ENCODE data around the gene CACNA1B. TPM values are rescaled to one million over a fixed set of nuclear protein-coding genes. Genes with fewer than 3 reads are reported as not detected.
A peak's percentile ranks its signal among the peaks of the same experiment; 100 is the strongest.
"Not testable (repeated sequence)": the region's sequence is repeated elsewhere in the genome, so short reads cannot be mapped to it uniquely, and the experiment has no call there.

CACNA1B gene
- total RNA-seq, 1 donor from 2014 or later: not detected

GRCh38 chr9:138120511-138121437, 243.2 kb downstream of the CACNA1B start:
- no peaks in the 10 kb centered on the region for H3K27me3 ChIP-seq (ENCODE audit: control insufficient read depth, insufficient read depth, low read length)
- H3K4me3 ChIP-seq (ENCODE audit: low read depth, low read length): no peak overlapping the region
- FAIRE-seq (no peak), DNase-seq (ENCODE audit: low read depth) (no peak)
- no peaks in the 10 kb centered on the region for H3K36me3 ChIP-seq (ENCODE audit: control insufficient read depth, insufficient read depth, low read length)
- TF ChIP-seq CTCF (IDR thresholded peaks at IDR 0.05; ENCODE audit: insufficient read depth, low read length, severe bottlenecking): no peak

GRCh38 chr9:138121438-138122050, 244.0 kb downstream of the CACNA1B start:
- DNase-seq (ENCODE audit: low read depth): no peak
- no peak overlapping the region for H3K4me3 ChIP-seq (ENCODE audit: low read depth, low read length)
- no peaks in the 10 kb centered on the region for H3K27me3 ChIP-seq (ENCODE audit: control insufficient read depth, insufficient read depth, low read length)
- H3K36me3 ChIP-seq (ENCODE audit: control insufficient read depth, insufficient read depth, low read length): no peaks in the 10 kb centered on the region
- no peak for FAIRE-seq
- no peak for TF ChIP-seq CTCF (IDR thresholded peaks at IDR 0.05; ENCODE audit: insufficient read depth, low read length, severe bottlenecking)

- no peaks in the 10 kb centered on the region for H3K36me3 ChIP-seq (ENCODE audit: control insufficient read depth, insufficient read depth, low read length)
- H3K27me3 ChIP-seq (ENCODE audit: control insufficient read depth, insufficient read depth, low read length): no peaks in the 10 kb centered on the region
- no peak for FAIRE-seq
- TF ChIP-seq CTCF (IDR thresholded peaks at IDR 0.05; ENCODE audit: insufficient read depth, low read length, severe bottlenecking): no peak
- DNase-seq (ENCODE audit: low read depth): no peak
- H3K4me3 ChIP-seq (ENCODE audit: low read depth, low read length): no peak overlapping the region
Measured at GRCh38 chr9:138122201-138122600, 244.6 kb downstream of the CACNA1B start.

DNA sequence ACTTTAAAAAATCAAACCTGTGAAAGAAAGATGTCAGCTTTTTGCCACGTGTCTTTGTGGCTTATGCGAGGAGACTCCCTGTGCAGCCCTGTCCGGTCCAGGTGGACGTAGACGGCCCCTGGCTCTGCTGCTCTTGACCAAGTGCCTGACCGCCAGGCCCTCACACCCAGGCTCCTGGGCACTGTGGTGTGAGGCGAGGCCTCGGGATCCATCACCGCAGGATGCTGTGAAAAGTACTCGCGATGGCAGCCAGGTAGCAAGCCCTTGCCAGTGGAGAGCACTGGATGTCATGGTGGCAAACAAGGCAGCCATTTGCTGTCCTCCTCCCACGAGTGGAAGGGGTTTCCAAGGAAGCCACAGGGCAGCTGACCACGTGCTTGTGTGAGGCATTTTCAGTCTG, 245.1 kb downstream of the CACNA1B start:
- no peak for DNase-seq (ENCODE audit: low read depth)
- no peak for FAIRE-seq
- Histone ChIP-seq H3K36me3 (ENCODE audit: control insufficient read depth, insufficient read depth, low read length) (no peaks in the 10 kb centered on the region), H3K4me3 (ENCODE audit: low read depth, low read length) (no peak overlapping the region), H3K27me3 (ENCODE audit: control insufficient read depth, insufficient read depth, low read length) (no peaks in the 10 kb centered on the region)
- no peak for TF ChIP-seq CTCF (IDR thresholded peaks at IDR 0.05; ENCODE audit: insufficient read depth, low read length, severe bottlenecking)

DNA sequence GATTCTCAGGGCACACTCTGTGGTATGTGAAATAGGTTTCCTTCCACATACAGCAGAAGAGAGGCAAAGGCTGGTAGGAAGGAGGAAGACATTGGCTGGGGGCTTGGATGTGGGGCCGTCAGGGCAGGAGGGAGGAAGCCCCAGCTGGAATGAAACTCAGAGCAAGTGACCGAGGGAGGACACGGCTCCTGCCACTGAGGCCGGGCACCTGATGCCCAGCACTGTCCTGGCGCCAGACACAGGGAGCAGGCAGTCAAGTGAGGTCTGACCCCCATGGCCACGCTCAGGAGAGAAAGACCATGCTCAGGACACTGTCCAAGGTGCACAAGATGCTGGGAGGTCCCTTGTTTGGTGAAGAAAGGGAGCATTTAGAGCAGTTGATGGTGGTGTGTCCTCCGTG, 245.5 kb downstream of the CACNA1B start:
- H3K27me3 ChIP-seq (ENCODE audit: control insufficient read depth, insufficient read depth, low read length): no peaks in the 10 kb centered on the region
- FAIRE-seq (no peak), DNase-seq (ENCODE audit: low read depth) (no peak)
- no peak overlapping the region for H3K4me3 ChIP-seq (ENCODE audit: low read depth, low read length)
- TF ChIP-seq CTCF (IDR thresholded peaks at IDR 0.05; ENCODE audit: insufficient read depth, low read length, severe bottlenecking): no peak
- no peaks in the 10 kb centered on the region for H3K36me3 ChIP-seq (ENCODE audit: control insufficient read depth, insufficient read depth, low read length)

DNA sequence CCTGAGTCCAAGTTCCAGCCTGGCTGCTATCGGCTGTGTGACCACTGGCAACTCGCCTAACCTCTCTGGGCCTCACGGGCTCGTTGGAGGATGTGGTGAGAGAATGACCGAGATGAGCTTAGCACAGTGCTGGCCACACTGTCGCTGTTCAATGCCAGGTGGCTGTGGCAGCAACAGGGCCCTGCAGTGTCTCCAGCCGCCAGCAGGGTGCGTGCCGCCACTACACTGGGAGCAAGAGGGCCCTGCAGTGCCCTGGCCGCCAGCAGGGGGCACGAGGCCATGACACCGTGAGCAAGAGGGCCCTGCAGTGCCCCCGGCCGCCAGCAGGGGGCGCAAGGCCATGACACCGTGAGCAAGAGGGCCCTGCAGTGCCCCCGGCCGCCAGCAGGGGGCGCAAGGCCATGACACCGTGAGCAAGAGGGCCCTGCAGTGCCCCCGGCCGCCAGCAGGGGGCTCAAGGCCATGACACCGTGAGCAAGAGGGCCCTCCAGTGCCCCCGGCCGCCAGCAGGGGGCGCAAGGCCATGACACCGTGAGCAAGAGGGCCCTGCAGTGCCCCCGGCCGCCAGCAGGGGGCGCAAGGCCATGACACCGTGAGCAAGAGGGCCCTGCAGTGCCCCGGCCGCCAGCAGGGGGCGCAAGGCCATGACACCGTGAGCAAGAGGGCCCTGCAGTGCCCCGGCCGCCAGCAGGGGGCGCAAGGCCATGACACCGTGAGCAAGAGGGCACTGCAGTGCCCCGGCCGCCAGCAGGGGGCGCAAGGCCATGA, 248.7 kb downstream of the CACNA1B start:
- not testable (repeated sequence) for DNase-seq (ENCODE audit: low read depth); H3K36me3 ChIP-seq (ENCODE audit: control insufficient read depth, insufficient read depth, low read length); H3K4me3 ChIP-seq (ENCODE audit: low read depth, low read length); FAIRE-seq; H3K27me3 ChIP-seq (ENCODE audit: control insufficient read depth, insufficient read depth, low read length)

- not testable (repeated sequence) for H3K4me3 ChIP-seq (ENCODE audit: low read depth, low read length); H3K36me3 ChIP-seq (ENCODE audit: control insufficient read depth, insufficient read depth, low read length); H3K27me3 ChIP-seq (ENCODE audit: control insufficient read depth, insufficient read depth, low read length); DNase-seq (ENCODE audit: low read depth)
- peak; percentile 66 for FAIRE-seq
Measured at GRCh38 chr9:138126858-138127584, 249.4 kb downstream of the CACNA1B start.

DNA sequence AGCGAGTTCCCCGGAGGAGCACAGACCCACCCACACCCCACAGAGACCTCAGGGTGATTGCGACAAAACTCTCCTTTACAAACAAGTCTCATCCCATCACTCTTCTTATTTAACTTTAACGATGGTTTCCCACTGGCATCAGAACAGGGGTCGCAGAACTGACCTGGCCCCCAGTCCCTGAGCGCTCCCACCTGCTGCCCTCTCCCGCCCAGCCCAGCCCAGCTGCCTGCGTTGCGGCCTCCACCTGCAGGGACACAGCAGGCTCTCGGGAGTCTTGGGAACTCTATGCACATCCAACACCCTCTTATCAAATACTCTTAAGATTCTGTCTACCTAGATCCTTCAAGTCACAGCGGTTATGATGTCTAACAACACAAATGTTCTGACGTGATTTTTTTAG, 250.4 kb downstream of the CACNA1B start:
- DNase-seq (ENCODE audit: low read depth); H3K4me3 ChIP-seq (ENCODE audit: low read depth, low read length); H3K36me3 ChIP-seq (ENCODE audit: control insufficient read depth, insufficient read depth, low read length); H3K27me3 ChIP-seq (ENCODE audit: control insufficient read depth, insufficient read depth, low read length); FAIRE-seq: not testable (repeated sequence)

All from bronchial epithelial cell (primary cell).